Glutamatergic neuron (in vitro differentiated cells): ENCODE data around the gene ADGRD1. TPM values are rescaled to one million over a fixed set of nuclear protein-coding genes. Genes with fewer than 3 reads are reported as not detected.
A peak's percentile ranks its signal among the peaks of the same experiment; 100 is the strongest.

ENCODE experiments used
- DNase-seq: peaks from one replicate; pipeline ENCODE4 v3.0.0; 2022
- H3K27ac Mint-ChIP-seq: one replicate; pipeline ENCODE4 v1.8.0; 2020; ENCODE audit warnings: mild to moderate bottlenecking, mixed read lengths, inconsistent platforms; ENCODE audit not compliant: unreplicated experiment
- H3K27me3 Mint-ChIP-seq: one replicate; pipeline ENCODE4 v1.8.0; 2020; ENCODE audit warnings: mild to moderate bottlenecking, moderate library complexity, mixed read lengths, inconsistent platforms; ENCODE audit not compliant: unreplicated experiment
- H3K36me3 Mint-ChIP-seq: one replicate; pipeline ENCODE4 v1.8.0; 2020; ENCODE audit warnings: mild to moderate bottlenecking, mixed read lengths, inconsistent platforms; ENCODE audit not compliant: unreplicated experiment
- H3K4me1 Mint-ChIP-seq: one replicate; pipeline ENCODE4 v1.8.0; 2020; ENCODE audit warnings: mild to moderate bottlenecking, low read depth, mixed read lengths, inconsistent platforms; ENCODE audit not compliant: unreplicated experiment
- H3K4me3 Mint-ChIP-seq: one replicate; pipeline ENCODE4 v1.8.0; 2020; ENCODE audit warnings: mild to moderate bottlenecking, mixed read lengths, inconsistent platforms; ENCODE audit not compliant: unreplicated experiment
- H3K9me3 Mint-ChIP-seq: one replicate; pipeline ENCODE4 v1.8.0; 2020; ENCODE audit warnings: mild to moderate bottlenecking, moderate library complexity, mixed read lengths, inconsistent platforms; ENCODE audit not compliant: unreplicated experiment
- CTCF ChIP-seq: fragments of 200-600 bp; sonication (generic); IDR thresholded peaks from one replicate; pipeline ENCODE4 v1.5.0; 2021; ENCODE audit not compliant: partially characterized antibody, unreplicated experiment
- total RNA-seq: library from RNA; stranded (reverse); fragmentation: NEBNext Ultra II Directional; extraction: Animal tissue kit (Norgen Biotek cat#: 25700); gene quantifications from one replicate; pipeline ENCODE4 v1.2.1, GENCODE V29; 2021; ENCODE audit not compliant: unreplicated experiment

ADGRD1 gene
- total RNA-seq, 1 donor from 2014 or later = 0.96 TPM

GRCh38 chr12:131096681-131097181 is 143.0 kb downstream of the ADGRD1 start:
- Mint-ChIP-seq H3K9me3 (peaks cover 7% of the 10 kb centered on the region), H3K4me3 (peak overlapping the region; percentile 25), H3K27me3 (peaks cover 3% of the 10 kb centered on the region), H3K27ac (peak overlapping the region; percentile 62), H3K4me1 (peaks cover 20% of the 10 kb centered on the region), H3K36me3 (peaks cover 2% of the 10 kb centered on the region)
- TF ChIP-seq CTCF = no peak
- no peak for DNase-seq

GRCh38 chr12:131097202-131098177 is 143.8 kb downstream of the ADGRD1 start:
- peak overlapping the region; percentile 60 for H3K27ac Mint-ChIP-seq
- H3K4me3 Mint-ChIP-seq = no peak overlapping the region
- peaks cover 3% of the 10 kb centered on the region for H3K27me3 Mint-ChIP-seq
- peaks cover 6% of the 10 kb centered on the region for H3K36me3 Mint-ChIP-seq
- DNase-seq = peak; percentile 29
- TF ChIP-seq CTCF = no peak
- H3K9me3 Mint-ChIP-seq = peaks cover 11% of the 10 kb centered on the region
- peaks cover 20% of the 10 kb centered on the region for H3K4me1 Mint-ChIP-seq

- Mint-ChIP-seq H3K27ac (no peak overlapping the region), H3K27me3 (peaks cover 3% of the 10 kb centered on the region), H3K9me3 (peaks cover 11% of the 10 kb centered on the region), H3K36me3 (peaks cover 6% of the 10 kb centered on the region), H3K4me3 (no peak overlapping the region), H3K4me1 (peaks cover 20% of the 10 kb centered on the region)
- DNase-seq = peak; percentile 11
- no peak for TF ChIP-seq CTCF
These were observed 144.7 kb downstream of the ADGRD1 start for GRCh38 chr12:131098178-131098981.

GRCh38 chr12:131100031-131100674 is 146.4 kb downstream of the ADGRD1 start:
- peaks cover 24% of the 10 kb centered on the region for H3K4me1 Mint-ChIP-seq
- H3K27ac Mint-ChIP-seq = no peak overlapping the region
- peaks cover 6% of the 10 kb centered on the region for H3K36me3 Mint-ChIP-seq
- peaks cover 11% of the 10 kb centered on the region for H3K9me3 Mint-ChIP-seq
- H3K27me3 Mint-ChIP-seq = peaks cover 4% of the 10 kb centered on the region
- H3K4me3 Mint-ChIP-seq = no peak overlapping the region
- no peak for TF ChIP-seq CTCF
- DNase-seq = no peak
